ENCODE measurements around the gene DSTYK.
A peak's percentile ranks its signal among the peaks of the same experiment; 100 is the strongest.

DSTYK gene

GRCh38 chr1:205211169-205211838 lies at the start of gene DSTYK:
Gene DSTYK (minus strand): TSS chr1:205211702. CDS start chr1:205211535, 167 bp downstream.
- Mint-ChIP-seq H3K36me3 (peaks cover 0 to 2% of the 10 kb centered on the region in 2 donors), H3K4me3 (peak within 1 kb of the TSS; percentile 89 to 95), H3K9me3 (no peaks in the 10 kb centered on the region), H3K4me1 (peaks cover 19% of the 10 kb centered on the region in 2 donors), H3K27me3 (no peaks in the 10 kb centered on the region), H3K27ac (peak within 1 kb of the TSS; percentile 99)
- DNase-seq (peak; percentile 92), ATAC-seq (replicated peaks) (peak; percentile 85 to 90)

- DNase-seq (no peak), ATAC-seq (replicated peaks) (no peak)
- Mint-ChIP-seq H3K4me1 (peaks cover 14 to 20% of the 10 kb centered on the region in 2 donors), H3K9me3 (no peaks in the 10 kb centered on the region), H3K4me3 (no peak overlapping the region), H3K27ac (no peak overlapping the region), H3K27me3 (peaks cover 5 to 29% of the 10 kb centered on the region in 2 donors), H3K36me3 (no peaks in the 10 kb centered on the region)
These were observed 48.5 kb upstream of the DSTYK start for GRCh38 chr1:205259998-205260397.

GRCh38 chr1:205259324-205259832 lies 47.9 kb upstream of the DSTYK start:
- DNase-seq (no peak), ATAC-seq (replicated peaks) (no peak)
- H3K4me3 Mint-ChIP-seq, result no peak overlapping the region
- H3K9me3 Mint-ChIP-seq, result no peaks in the 10 kb centered on the region
- H3K27me3 Mint-ChIP-seq, result peaks cover 5 to 33% of the 10 kb centered on the region in 2 donors
- no peaks in the 10 kb centered on the region for H3K36me3 Mint-ChIP-seq
- H3K27ac Mint-ChIP-seq, result no peak overlapping the region
- H3K4me1 Mint-ChIP-seq, result peaks cover 14 to 24% of the 10 kb centered on the region in 2 donors

GRCh38 chr1:205258719-205259118 lies 47.2 kb upstream of the DSTYK start:
- H3K27me3 Mint-ChIP-seq, result peaks cover 5 to 37% of the 10 kb centered on the region in 2 donors
- H3K27ac Mint-ChIP-seq, result no peak overlapping the region
- no peaks in the 10 kb centered on the region for H3K36me3 Mint-ChIP-seq
- no peaks in the 10 kb centered on the region for H3K9me3 Mint-ChIP-seq
- ATAC-seq (replicated peaks), result no peak
- H3K4me3 Mint-ChIP-seq, result no peak overlapping the region
- peaks cover 14 to 26% of the 10 kb centered on the region in 2 donors for H3K4me1 Mint-ChIP-seq
- no peak for DNase-seq

GRCh38 chr1:205258261-205258691 lies 46.8 kb upstream of the DSTYK start:
- no peak overlapping the region for H3K27ac Mint-ChIP-seq
- peaks cover 14 to 26% of the 10 kb centered on the region in 2 donors for H3K4me1 Mint-ChIP-seq
- DNase-seq, result no peak
- H3K9me3 Mint-ChIP-seq, result no peaks in the 10 kb centered on the region
- H3K27me3 Mint-ChIP-seq, result peaks cover 5 to 34% of the 10 kb centered on the region in 2 donors
- no peak overlapping the region for H3K4me3 Mint-ChIP-seq
- no peak for ATAC-seq (replicated peaks)
- H3K36me3 Mint-ChIP-seq, result no peaks in the 10 kb centered on the region

GRCh38 chr1:205257735-205258134 lies 46.2 kb upstream of the DSTYK start:
- ATAC-seq (replicated peaks), result no peak
- peaks cover 5 to 29% of the 10 kb centered on the region in 2 donors for H3K27me3 Mint-ChIP-seq
- no peaks in the 10 kb centered on the region for H3K36me3 Mint-ChIP-seq
- H3K27ac Mint-ChIP-seq, result peak overlapping the region; percentile 53
- peaks cover 14 to 23% of the 10 kb centered on the region in 2 donors for H3K4me1 Mint-ChIP-seq
- H3K4me3 Mint-ChIP-seq, result no peak overlapping the region
- no peak for DNase-seq
- no peaks in the 10 kb centered on the region for H3K9me3 Mint-ChIP-seq

- no peaks in the 10 kb centered on the region for H3K36me3 Mint-ChIP-seq
- H3K4me1 Mint-ChIP-seq, result peaks cover 14 to 22% of the 10 kb centered on the region in 2 donors
- peaks cover 5 to 23% of the 10 kb centered on the region in 2 donors for H3K27me3 Mint-ChIP-seq
- no peak overlapping the region for H3K27ac Mint-ChIP-seq
- no peaks in the 10 kb centered on the region for H3K9me3 Mint-ChIP-seq
- ATAC-seq (replicated peaks) (no peak), DNase-seq (no peak)
- no peak overlapping the region for H3K4me3 Mint-ChIP-seq
These were observed 45.6 kb upstream of the DSTYK start for GRCh38 chr1:205256951-205257625.

GRCh38 chr1:205255941-205256780 lies 44.7 kb upstream of the DSTYK start:
- peak; percentile 78 for DNase-seq
- no peaks in the 10 kb centered on the region for H3K9me3 Mint-ChIP-seq
- H3K36me3 Mint-ChIP-seq, result no peaks in the 10 kb centered on the region
- peaks cover 9 to 23% of the 10 kb centered on the region in 2 donors for H3K4me1 Mint-ChIP-seq
- ATAC-seq (replicated peaks), result peak; percentile 97 to 98
- no peak overlapping the region for H3K27ac Mint-ChIP-seq
- no peak overlapping the region for H3K4me3 Mint-ChIP-seq
- H3K27me3 Mint-ChIP-seq, result peaks cover 0 to 17% of the 10 kb centered on the region in 2 donors

- DNase-seq (no peak), ATAC-seq (replicated peaks) (no peak)
- Mint-ChIP-seq H3K4me1 (peaks cover 7 to 21% of the 10 kb centered on the region in 2 donors), H3K27ac (no peak overlapping the region), H3K4me3 (no peak overlapping the region), H3K9me3 (no peaks in the 10 kb centered on the region), H3K27me3 (peaks cover 0 to 14% of the 10 kb centered on the region in 2 donors), H3K36me3 (peaks cover 0 to 1% of the 10 kb centered on the region in 2 donors)
These were observed 40.1 kb upstream of the DSTYK start for GRCh38 chr1:205251576-205251975.

- no peak for ATAC-seq (replicated peaks)
- H3K27me3 Mint-ChIP-seq, result peaks cover 0 to 14% of the 10 kb centered on the region in 2 donors
- no peak overlapping the region for H3K4me3 Mint-ChIP-seq
- H3K36me3 Mint-ChIP-seq, result peaks cover 0 to 1% of the 10 kb centered on the region in 2 donors
- H3K27ac Mint-ChIP-seq, result no peak overlapping the region
- no peak for DNase-seq
- H3K4me1 Mint-ChIP-seq, result peaks cover 5 to 21% of the 10 kb centered on the region in 2 donors
- no peaks in the 10 kb centered on the region for H3K9me3 Mint-ChIP-seq
These were observed 39.2 kb upstream of the DSTYK start for GRCh38 chr1:205250699-205251098.

- H3K4me1 Mint-ChIP-seq, result peaks cover 5 to 21% of the 10 kb centered on the region in 2 donors
- H3K4me3 Mint-ChIP-seq, result no peak overlapping the region
- DNase-seq (no peak), ATAC-seq (replicated peaks) (no peak)
- H3K36me3 Mint-ChIP-seq, result peaks cover 0 to 1% of the 10 kb centered on the region in 2 donors
- H3K27ac Mint-ChIP-seq, result peak overlapping the region; percentile 49
- peaks cover 0 to 12% of the 10 kb centered on the region in 2 donors for H3K27me3 Mint-ChIP-seq
- H3K9me3 Mint-ChIP-seq, result no peaks in the 10 kb centered on the region
These were observed 38.1 kb upstream of the DSTYK start for GRCh38 chr1:205249651-205250050.

GRCh38 chr1:205248793-205249601 lies 37.5 kb upstream of the DSTYK start:
- no peak overlapping the region for H3K4me3 Mint-ChIP-seq
- DNase-seq, result no peak
- no peaks in the 10 kb centered on the region for H3K9me3 Mint-ChIP-seq
- peaks cover 0 to 6% of the 10 kb centered on the region in 2 donors for H3K27me3 Mint-ChIP-seq
- H3K36me3 Mint-ChIP-seq, result peaks cover 0 to 1% of the 10 kb centered on the region in 2 donors
- ATAC-seq (replicated peaks), result no peak
- H3K4me1 Mint-ChIP-seq, result peaks cover 5 to 17% of the 10 kb centered on the region in 2 donors
- H3K27ac Mint-ChIP-seq, result no peak overlapping the region

GRCh38 chr1:205247130-205247921 lies 35.8 kb upstream of the DSTYK start:
- DNase-seq (no peak), ATAC-seq (replicated peaks) (no peak)
- Mint-ChIP-seq H3K36me3 (peaks cover 1 to 4% of the 10 kb centered on the region in 2 donors), H3K9me3 (no peaks in the 10 kb centered on the region), H3K27me3 (peaks cover 0 to 6% of the 10 kb centered on the region in 2 donors), H3K4me3 (no peak overlapping the region), H3K4me1 (peaks cover 7 to 16% of the 10 kb centered on the region in 2 donors), H3K27ac (no peak overlapping the region)
